Thoracic aorta (tissue), 2 donors: ENCODE measurements around the gene ATXN7. TPM values are rescaled to one million over a fixed set of nuclear protein-coding genes. Genes with fewer than 3 reads are reported as not detected.

Experiments used
- ATAC-seq: fragments of 150-250 bp; one replicate; pipeline ENCODE4 v1.8.0; 2017; ENCODE audit warnings: low read depth; ENCODE audit not compliant: insufficient number of reproducible peaks, low FRiP score
- DNase-seq: peaks from one replicate; pipeline ENCODE4 v3.0.0-alpha.2; 2020; ENCODE audit warnings: low spot score
- H3K27ac ChIP-seq, 2 donors: fragments of 200-600 bp; sonication (generic); 1 replicate in 1 of 2; 2 replicates in 1 of 2; pipeline ENCODE4 v1.5.1; 2016; ENCODE audit warnings: mild to moderate bottlenecking in 2 of 2, moderate library complexity in 2 of 2
- H3K27me3 ChIP-seq: fragments of 200-600 bp; sonication (generic); replicated peaks from 2 replicates; pipeline ENCODE4 v1.6.0; 2016; ENCODE audit warnings: mild to moderate bottlenecking; ENCODE audit not compliant: insufficient read depth
- H3K36me3 ChIP-seq: fragments of 200-600 bp; sonication (generic); one replicate; pipeline ENCODE4 v1.5.1; 2016
- H3K4me1 ChIP-seq, 2 donors: fragments of 200-600 bp; sonication (generic); 1 replicate in 1 of 2; 2 replicates in 1 of 2; pipeline versions ENCODE4 v1.5.1 to v1.6.0; 2016; ENCODE audit warnings: low read depth in 2 of 2, mild to moderate bottlenecking in 1 of 2; ENCODE audit not compliant: control insufficient read depth in 1 of 2
- H3K4me3 ChIP-seq: fragments of 200-600 bp; sonication (generic); 2 replicates; pipeline ENCODE4 v1.5.1; 2016; ENCODE audit warnings: mild to moderate bottlenecking
- H3K9me3 ChIP-seq: fragments of 200-600 bp; sonication (generic); 2 replicates; pipeline ENCODE4 v1.5.1; 2016
- total RNA-seq, 2 donors: library from RNA; depleted of rRNA; stranded (reverse); fragments of >200 nt; gene quantifications; one replicate each; pipeline versions ENCODE4 v1.1.0 to v1.2.3, GENCODE V29; 2016
- TF ChIP-seq, protein P1 (sequence below): fragments of 200-600 bp; sonication (generic); IDR thresholded peaks from one replicate; pipeline ENCODE4 v1.5.1; 2019; ENCODE audit warnings: antibody characterized with exemption

The ATXN7 gene
- total RNA-seq, 2 donors from 2014 or later = 32.5 to 38.4 TPM

DNA sequence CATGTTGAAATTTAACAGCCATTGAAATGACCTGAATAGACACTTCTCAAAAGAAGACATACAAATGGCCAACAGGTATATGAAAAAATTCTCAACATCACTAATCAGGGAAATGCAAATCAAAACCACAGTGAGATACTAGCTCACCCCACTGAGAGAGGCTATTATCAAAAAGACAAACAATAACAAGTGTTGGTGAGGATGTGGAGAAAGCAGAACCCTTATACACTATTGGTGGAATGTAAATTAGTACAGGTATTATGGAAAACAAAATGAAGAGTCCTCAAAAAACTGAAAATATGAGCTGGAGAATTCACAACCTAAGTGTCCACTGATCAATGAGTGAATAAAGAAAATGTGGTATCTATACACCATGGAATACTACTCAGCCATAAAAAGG lies 21.5 kb upstream of the ATXN7 start:
- ATAC-seq (no peak), DNase-seq (no peak)
- H3K9me3 ChIP-seq = no peaks in the 10 kb centered on the region
- H3K27me3 ChIP-seq = no peaks in the 10 kb centered on the region
- no peak overlapping the region for H3K4me3 ChIP-seq
- H3K36me3 ChIP-seq = no peaks in the 10 kb centered on the region
- H3K27ac ChIP-seq = no peak overlapping the region
- no peaks in the 10 kb centered on the region for H3K4me1 ChIP-seq
- TF ChIP-seq, protein P1, sequence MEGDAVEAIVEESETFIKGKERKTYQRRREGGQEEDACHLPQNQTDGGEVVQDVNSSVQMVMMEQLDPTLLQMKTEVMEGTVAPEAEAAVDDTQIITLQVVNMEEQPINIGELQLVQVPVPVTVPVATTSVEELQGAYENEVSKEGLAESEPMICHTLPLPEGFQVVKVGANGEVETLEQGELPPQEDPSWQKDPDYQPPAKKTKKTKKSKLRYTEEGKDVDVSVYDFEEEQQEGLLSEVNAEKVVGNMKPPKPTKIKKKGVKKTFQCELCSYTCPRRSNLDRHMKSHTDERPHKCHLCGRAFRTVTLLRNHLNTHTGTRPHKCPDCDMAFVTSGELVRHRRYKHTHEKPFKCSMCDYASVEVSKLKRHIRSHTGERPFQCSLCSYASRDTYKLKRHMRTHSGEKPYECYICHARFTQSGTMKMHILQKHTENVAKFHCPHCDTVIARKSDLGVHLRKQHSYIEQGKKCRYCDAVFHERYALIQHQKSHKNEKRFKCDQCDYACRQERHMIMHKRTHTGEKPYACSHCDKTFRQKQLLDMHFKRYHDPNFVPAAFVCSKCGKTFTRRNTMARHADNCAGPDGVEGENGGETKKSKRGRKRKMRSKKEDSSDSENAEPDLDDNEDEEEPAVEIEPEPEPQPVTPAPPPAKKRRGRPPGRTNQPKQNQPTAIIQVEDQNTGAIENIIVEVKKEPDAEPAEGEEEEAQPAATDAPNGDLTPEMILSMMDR = no peak

DNA sequence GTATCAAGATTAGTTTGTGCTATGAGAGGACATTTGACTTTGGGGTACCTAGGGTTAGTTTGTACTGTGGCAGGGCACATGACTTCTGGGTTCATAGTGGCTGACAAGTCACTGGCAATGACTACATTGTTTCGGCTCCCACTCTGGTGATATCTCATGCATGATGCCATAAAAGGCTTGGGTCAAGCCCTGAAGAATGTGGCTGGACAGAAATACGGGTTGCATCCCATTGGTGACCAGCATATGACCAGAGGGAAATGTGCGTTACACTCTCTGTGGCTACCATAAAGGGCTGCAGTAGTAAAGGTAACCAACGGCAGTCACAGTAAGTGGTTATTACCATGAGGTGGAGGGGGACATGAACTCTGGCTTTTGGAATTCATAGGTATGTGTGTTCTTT lies 18.5 kb upstream of the ATXN7 start:
- Histone ChIP-seq H3K36me3 (no peaks in the 10 kb centered on the region), H3K4me3 (no peak overlapping the region), H3K27me3 (no peaks in the 10 kb centered on the region), H3K27ac (no peak overlapping the region), H3K9me3 (no peaks in the 10 kb centered on the region), H3K4me1 (peaks cover 0 to 2% of the 10 kb centered on the region in 2 donors)
- ATAC-seq = no peak
- TF ChIP-seq, protein P1 = no peak
- no peak for DNase-seq

DNA sequence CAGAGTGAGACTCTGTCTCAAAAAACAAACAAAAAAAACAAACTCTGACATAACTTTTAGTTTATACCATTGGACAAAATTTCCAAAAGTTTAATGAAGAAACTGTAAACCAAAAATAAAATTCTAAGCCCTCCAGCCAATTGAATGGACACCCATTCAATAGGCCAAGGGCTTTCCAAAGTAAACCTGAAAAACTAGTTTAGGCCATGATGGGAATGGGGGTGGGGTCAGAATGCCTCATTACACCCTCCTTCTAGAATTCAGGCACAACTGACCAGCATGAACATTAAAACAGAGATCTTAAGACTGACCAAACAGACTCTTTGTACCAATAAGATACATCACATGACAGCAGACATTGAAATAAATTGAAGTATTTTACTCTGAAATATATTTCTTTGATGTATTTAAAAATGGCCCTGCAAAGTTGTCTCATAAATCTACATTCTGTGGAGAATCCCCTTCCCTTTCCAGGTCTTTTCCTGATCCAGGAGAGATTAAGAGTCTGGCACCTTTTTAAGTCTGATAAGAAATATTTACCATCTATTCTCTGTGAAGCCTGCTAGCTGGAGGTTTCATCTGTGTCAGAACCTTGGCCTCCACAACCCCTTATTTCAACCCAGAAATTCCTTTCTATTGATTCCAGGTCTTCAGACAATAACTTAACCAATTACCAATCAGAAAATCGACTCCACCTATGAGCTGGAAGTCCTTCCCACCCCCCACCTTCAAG lies 15.8 kb upstream of the ATXN7 start:
- Histone ChIP-seq H3K36me3 (no peaks in the 10 kb centered on the region), H3K9me3 (no peaks in the 10 kb centered on the region), H3K27me3 (no peaks in the 10 kb centered on the region), H3K4me1 (peaks cover 0 to 4% of the 10 kb centered on the region in 2 donors), H3K27ac (no peak overlapping the region), H3K4me3 (no peak overlapping the region)
- ATAC-seq (no peak), DNase-seq (no peak)
- TF ChIP-seq, protein P1 = no peak

DNA sequence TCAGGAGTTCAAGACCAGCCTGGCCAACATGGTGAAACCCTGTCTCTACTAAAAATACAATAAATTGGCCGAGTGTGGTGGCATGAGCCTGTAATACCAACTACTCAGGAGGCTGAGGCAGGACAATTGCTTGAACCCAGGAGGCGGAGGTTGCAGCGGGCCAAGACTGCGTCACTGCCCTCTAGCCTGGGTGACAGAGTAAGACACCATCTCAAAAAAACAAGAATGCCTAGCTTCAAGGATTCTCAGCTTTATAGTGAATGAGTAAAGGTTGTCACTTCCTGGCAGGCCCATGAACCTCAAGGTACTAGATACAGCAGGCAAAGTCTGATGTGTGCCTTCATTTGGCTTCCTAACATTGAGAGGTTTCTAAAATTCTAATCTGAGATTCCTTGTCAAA lies 14.5 kb upstream of the ATXN7 start:
- Histone ChIP-seq H3K27ac (no peak overlapping the region), H3K4me3 (no peak overlapping the region), H3K27me3 (no peaks in the 10 kb centered on the region), H3K9me3 (no peaks in the 10 kb centered on the region), H3K36me3 (no peaks in the 10 kb centered on the region), H3K4me1 (peaks cover 0 to 4% of the 10 kb centered on the region in 2 donors)
- TF ChIP-seq, protein P1 = no peak
- DNase-seq = no peak
- no peak for ATAC-seq

DNA sequence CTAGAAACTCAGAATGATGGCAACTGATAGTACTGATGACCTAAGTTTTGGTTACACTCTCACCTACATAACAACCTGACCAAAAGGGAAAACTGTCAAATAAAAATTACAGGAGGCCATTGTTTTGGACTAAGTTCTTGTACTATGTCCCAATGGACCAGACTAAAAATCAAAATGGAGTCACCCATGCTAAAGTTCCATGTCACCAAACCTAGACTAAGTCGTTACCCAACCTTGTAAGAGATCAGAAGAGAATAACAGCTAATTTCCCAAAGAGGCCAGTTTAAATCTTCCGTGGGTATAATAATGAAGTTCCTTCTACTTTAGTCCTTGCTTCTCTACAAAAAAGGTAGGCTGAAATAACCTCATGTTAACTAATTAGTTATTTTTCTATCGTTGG lies 12.4 kb upstream of the ATXN7 start:
- ATAC-seq (no peak), DNase-seq (no peak)
- Histone ChIP-seq H3K27ac (no peak overlapping the region), H3K4me1 (peaks cover 0 to 4% of the 10 kb centered on the region in 2 donors), H3K4me3 (no peak overlapping the region), H3K9me3 (no peaks in the 10 kb centered on the region), H3K36me3 (no peaks in the 10 kb centered on the region), H3K27me3 (no peaks in the 10 kb centered on the region)
- TF ChIP-seq, protein P1 = no peak
